Measurements from ENCODE around the gene SLC44A3. TPM values are rescaled to one million over a fixed set of nuclear protein-coding genes. Genes with fewer than 3 reads are reported as not detected.

SLC44A3 gene
- total RNA-seq, 2 experiments from 2014 or later = not detected

- DNase-seq (no peak), ATAC-seq (no peak)
- no peaks in the 10 kb centered on the region for H3K36me3 Mint-ChIP-seq (ENCODE audit: low read depth)
- no peaks in the 10 kb centered on the region for H3K9me3 Mint-ChIP-seq
- H3K4me1 Mint-ChIP-seq (ENCODE audit: low read depth) = peaks cover 10% of the 10 kb centered on the region
- H3K27ac Mint-ChIP-seq = no peak overlapping the region
- intact Hi-C loops (cut with micrococcal nuclease) = no loop called here
- no peak overlapping the region for H3K4me3 Mint-ChIP-seq
- CTCF ChIA-PET = interaction anchor here (1.7 to 3.5 kb wide), 2 partner anchors 30 to 159 kb away, joined by 5 to 13 read pairs; no protein-coding TSS in a partner anchor
- no peaks in the 10 kb centered on the region for H3K27me3 Mint-ChIP-seq
- POLR2A ChIA-PET = no interaction called here
- TF ChIP-seq CTCF (IDR thresholded peaks at IDR 0.05) = no peak
These were observed 64.3 kb downstream of the SLC44A3 start for GRCh38 chr1:94884507-94884906.

GRCh38 chr1:94886361-94886760, 66.2 kb downstream of the SLC44A3 start:
- DNase-seq (no peak), ATAC-seq (no peak)
- ChIA-PET CTCF (interaction anchor here (1.0 to 1.3 kb wide), 2 partner anchors 16 to 33 kb away, joined by 3 read pairs; no protein-coding TSS in a partner anchor), POLR2A (interaction anchor here (1.0 kb wide), 1 partner anchor 13 kb away, joined by 3 read pairs; no protein-coding TSS in a partner anchor)
- Mint-ChIP-seq H3K36me3 (ENCODE audit: low read depth) (no peaks in the 10 kb centered on the region), H3K4me3 (no peak overlapping the region), H3K4me1 (ENCODE audit: low read depth) (peaks cover 10% of the 10 kb centered on the region), H3K27me3 (peaks cover 2% of the 10 kb centered on the region), H3K9me3 (no peaks in the 10 kb centered on the region), H3K27ac (no peak overlapping the region)
- intact Hi-C loops (cut with micrococcal nuclease) = no loop called here
- no peak for TF ChIP-seq CTCF (IDR thresholded peaks at IDR 0.05)

- CTCF ChIA-PET = interaction anchor here (1.3 kb wide), 1 partner anchor 33 kb away, joined by 3 read pairs; no protein-coding TSS in a partner anchor
These were observed 66.9 kb downstream of the SLC44A3 start for GRCh38 chr1:94887106-94887505.

GRCh38 chr1:94887603-94888171, 67.5 kb downstream of the SLC44A3 start:
- H3K4me3 Mint-ChIP-seq = no peak overlapping the region
- H3K9me3 Mint-ChIP-seq = no peaks in the 10 kb centered on the region
- no peaks in the 10 kb centered on the region for H3K36me3 Mint-ChIP-seq (ENCODE audit: low read depth)
- TF ChIP-seq CTCF (IDR thresholded peaks at IDR 0.05) = no peak
- intact Hi-C loops (cut with micrococcal nuclease) = no loop called here
- H3K27ac Mint-ChIP-seq = no peak overlapping the region
- CTCF ChIA-PET = interaction anchor here (1.3 kb wide), 1 partner anchor 34 kb away, joined by 3 read pairs; no protein-coding TSS in a partner anchor
- ATAC-seq (no peak), DNase-seq (no peak)
- peaks cover 10% of the 10 kb centered on the region for H3K4me1 Mint-ChIP-seq (ENCODE audit: low read depth)
- POLR2A ChIA-PET = no interaction called here
- peaks cover 2% of the 10 kb centered on the region for H3K27me3 Mint-ChIP-seq

More at GRCh38 chr1:94887106-94887505, 66.9 kb downstream of the SLC44A3 start:
- Mint-ChIP-seq H3K9me3 (no peaks in the 10 kb centered on the region), H3K36me3 (ENCODE audit: low read depth) (no peaks in the 10 kb centered on the region), H3K27ac (no peak overlapping the region), H3K27me3 (peaks cover 2% of the 10 kb centered on the region), H3K4me3 (no peak overlapping the region), H3K4me1 (ENCODE audit: low read depth) (peaks cover 10% of the 10 kb centered on the region)
- no peak for DNase-seq
- no peak for ATAC-seq
- TF ChIP-seq CTCF (IDR thresholded peaks at IDR 0.05) = no peak
- POLR2A ChIA-PET = interaction anchor here (1.0 kb wide), 1 partner anchor 13 kb away, joined by 3 read pairs; no protein-coding TSS in a partner anchor
- intact Hi-C loops (cut with micrococcal nuclease) = no loop called here

- ChIA-PET CTCF (no interaction called here), POLR2A (no interaction called here)
- Mint-ChIP-seq H3K4me3 (no peak overlapping the region), H3K36me3 (ENCODE audit: low read depth) (no peaks in the 10 kb centered on the region), H3K9me3 (no peaks in the 10 kb centered on the region), H3K27ac (no peak overlapping the region), H3K4me1 (ENCODE audit: low read depth) (peaks cover 9% of the 10 kb centered on the region), H3K27me3 (peaks cover 2% of the 10 kb centered on the region)
- TF ChIP-seq CTCF (IDR thresholded peaks at IDR 0.05) = no peak
- no peak for DNase-seq
- no peak for ATAC-seq
- intact Hi-C loops (cut with micrococcal nuclease) = no loop called here
These were observed 68.0 kb downstream of the SLC44A3 start for GRCh38 chr1:94888201-94888600.

Data from activated CD8-positive, alpha-beta T cell treated with anti-CD3 and anti-CD28 coated beads for 36 hours (primary cell).